Peyer's patch (tissue), 4 donors: ENCODE results near the gene MCCC1.

Experiments used
- CTCF ChIP-seq, 6 experiments: fragments of 450-650 bp in 4 of 6; fragments of 200-600 bp in 2 of 6; sonication (generic) in 1 of 6; IDR thresholded peaks; one replicate each; pipeline ENCODE4 v1.5.1; 2017 to 2019; ENCODE audit warnings: antibody characterized with exemption in 6 of 6, mild to moderate bottlenecking in 3 of 6, moderate library complexity in 1 of 6
- POLR2A ChIP-seq, 2 donors: fragments of 450-650 bp; IDR thresholded peaks; one replicate each; pipeline ENCODE4 v1.5.1; 2017; ENCODE audit warnings: antibody characterized with exemption in 2 of 2, mild to moderate bottlenecking in 2 of 2, moderate library complexity in 2 of 2

GRCh38 chr3:182972387-182972786 is 126.9 kb downstream of the MCCC1 start:
- TF ChIP-seq CTCF (IDR thresholded peaks at IDR 0.05) = no peak
- TF ChIP-seq POLR2A (IDR thresholded peaks at IDR 0.05) = no peak
